ENCODE measurements around the gene GH1. TPM values are rescaled to one million over a fixed set of nuclear protein-coding genes. Genes with fewer than 3 reads are reported as not detected.
"Not testable (repeated sequence)": the region's sequence is repeated elsewhere in the genome, so short reads cannot be mapped to it uniquely, and the experiment has no call there.

GH1 gene
- polyA plus RNA-seq (ENCODE audit: insufficient read length in 3 of 3), result not detected

- not testable (repeated sequence) for DNase-seq (ENCODE audit: low read depth in 3 of 3, low spot score in 2 of 3)
Observed at GRCh38 chr17:63918789-63919305, at the start of gene GH1. GH1 (minus strand) TSS chr17:63918839; CDS start chr17:63918776, 63 bp downstream.

GRCh38 chr17:63967953-63968352 lies 49.3 kb upstream of the GH1 start:
- no peak for DNase-seq (ENCODE audit: low read depth in 3 of 3, low spot score in 2 of 3)

GRCh38 chr17:63966646-63967264 lies 48.1 kb upstream of the GH1 start:
- DNase-seq (ENCODE audit: low read depth in 3 of 3, low spot score in 2 of 3), result no peak

- no peak for DNase-seq (ENCODE audit: low read depth in 3 of 3, low spot score in 2 of 3)
Observed at GRCh38 chr17:63963123-63963522, 44.5 kb upstream of the GH1 start.

GRCh38 chr17:63962298-63962744 lies 43.7 kb upstream of the GH1 start:
- DNase-seq (ENCODE audit: low read depth in 3 of 3, low spot score in 2 of 3), result no peak

- no peak for DNase-seq (ENCODE audit: low read depth in 3 of 3, low spot score in 2 of 3)
Observed at GRCh38 chr17:63961355-63962212, 42.9 kb upstream of the GH1 start.

- no peak for DNase-seq (ENCODE audit: low read depth in 3 of 3, low spot score in 2 of 3)
Observed at GRCh38 chr17:63960430-63960829, 41.8 kb upstream of the GH1 start.

- DNase-seq (ENCODE audit: low read depth in 3 of 3, low spot score in 2 of 3), result no peak
Observed at GRCh38 chr17:63960006-63960405, 41.4 kb upstream of the GH1 start.

- DNase-seq (ENCODE audit: low read depth in 3 of 3, low spot score in 2 of 3), result no peak
Observed at GRCh38 chr17:63956296-63956920, 37.8 kb upstream of the GH1 start.

- DNase-seq (ENCODE audit: low read depth in 3 of 3, low spot score in 2 of 3), result no peak
Observed at GRCh38 chr17:63955791-63956190, 37.2 kb upstream of the GH1 start.

GRCh38 chr17:63955232-63955631 lies 36.6 kb upstream of the GH1 start:
- DNase-seq (ENCODE audit: low read depth in 3 of 3, low spot score in 2 of 3), result no peak

- DNase-seq (ENCODE audit: low read depth in 3 of 3, low spot score in 2 of 3), result no peak
Observed at GRCh38 chr17:63954402-63955063, 35.9 kb upstream of the GH1 start.

- no peak for DNase-seq (ENCODE audit: low read depth in 3 of 3, low spot score in 2 of 3)
Observed at GRCh38 chr17:63950940-63951907, 32.6 kb upstream of the GH1 start.

- no peak for DNase-seq (ENCODE audit: low read depth in 3 of 3, low spot score in 2 of 3)
Observed at GRCh38 chr17:63949576-63950250, 31.1 kb upstream of the GH1 start.

GRCh38 chr17:63948521-63948920 lies 29.9 kb upstream of the GH1 start:
- no peak for DNase-seq (ENCODE audit: low read depth in 3 of 3, low spot score in 2 of 3)

- DNase-seq (ENCODE audit: low read depth in 3 of 3, low spot score in 2 of 3), result no peak
Observed at GRCh38 chr17:63947711-63948330, 29.2 kb upstream of the GH1 start.

- DNase-seq (ENCODE audit: low read depth in 3 of 3, low spot score in 2 of 3), result no peak
Observed at GRCh38 chr17:63946440-63947363, 28.1 kb upstream of the GH1 start.
